ENCODE results near the gene TRAPPC6A. TPM values are rescaled to one million over a fixed set of nuclear protein-coding genes. Genes with fewer than 3 reads are reported as not detected.

Gene TRAPPC6A
- total and polyA plus RNA-seq, 2 donors (not counting 1 experiment from before 2014, with no cell fraction given), result 9.3 to 15.9 TPM

GRCh38 chr19:45138303-45138751, 39.7 kb downstream of the TRAPPC6A start:
- no peaks in the 10 kb centered on the region for H4K20me1 ChIP-seq (ENCODE audit: control insufficient read depth, extremely low read depth, insufficient read depth, low read length)
- TF ChIP-seq CTCF (conservative IDR thresholded peaks at IDR 0.05 in 1 of 2, IDR thresholded peaks at IDR 0.05 in 1 of 2; ENCODE audit: low read depth in 1 of 2, low read length in 2 of 2) (no peak), EZH2 (IDR thresholded peaks at IDR 0.05; ENCODE audit: low read length, missing control alignments) (no peak)
- no peak overlapping the region for H3K27ac ChIP-seq (ENCODE audit: insufficient read depth, low read length)
- H3K4me1 ChIP-seq (ENCODE audit: control insufficient read depth, extremely low read depth, insufficient read depth, low read length), result peaks cover 6% of the 10 kb centered on the region
- H2AFZ ChIP-seq (ENCODE audit: low read length), result no peak overlapping the region
- no peak overlapping the region for H3K9ac ChIP-seq (ENCODE audit: insufficient read depth, low read length)
- H3K36me3 ChIP-seq (ENCODE audit: control insufficient read depth, insufficient read depth, low read length), result peaks cover 4% of the 10 kb centered on the region
- no peak overlapping the region for H3K4me2 ChIP-seq (ENCODE audit: extremely low read depth, insufficient read depth, low read length)
- H3K27me3 ChIP-seq (ENCODE audit: control insufficient read depth, insufficient read depth, low read length), result no peaks in the 10 kb centered on the region
- no peaks in the 10 kb centered on the region for H3K79me2 ChIP-seq (ENCODE audit: control insufficient read depth, insufficient read depth, low read length)
- DNase-seq (ENCODE audit: low read depth in 2 of 2), result no peak
- no peaks in the 10 kb centered on the region for H3K9me3 ChIP-seq (ENCODE audit: control insufficient read depth, insufficient read depth, low read depth, low read length)
- no peak overlapping the region for H3K4me3 ChIP-seq (replicated peaks in 1 of 4; ENCODE audit: control extremely low read depth in 1 of 4, insufficient read depth in 1 of 4, low read depth in 3 of 4, low read length in 4 of 4)

GRCh38 chr19:45137179-45137761, 40.8 kb downstream of the TRAPPC6A start:
- DNase-seq (ENCODE audit: low read depth in 2 of 2), result peak in 1 of 2 donors; percentile 41
- H3K4me2 ChIP-seq (ENCODE audit: extremely low read depth, insufficient read depth, low read length), result no peak overlapping the region

More at GRCh38 chr19:45137179-45137761, 40.8 kb downstream of the TRAPPC6A start:
- Histone ChIP-seq H3K9me3 (ENCODE audit: control insufficient read depth, insufficient read depth, low read depth, low read length) (no peaks in the 10 kb centered on the region), H3K79me2 (ENCODE audit: control insufficient read depth, insufficient read depth, low read length) (no peaks in the 10 kb centered on the region), H2AFZ (ENCODE audit: low read length) (no peak overlapping the region), H3K4me3 (replicated peaks in 1 of 4; ENCODE audit: control extremely low read depth in 1 of 4, insufficient read depth in 1 of 4, low read depth in 3 of 4, low read length in 4 of 4) (no peak overlapping the region), H3K27me3 (ENCODE audit: control insufficient read depth, insufficient read depth, low read length) (no peaks in the 10 kb centered on the region), H4K20me1 (ENCODE audit: control insufficient read depth, extremely low read depth, insufficient read depth, low read length) (no peaks in the 10 kb centered on the region), H3K9ac (ENCODE audit: insufficient read depth, low read length) (no peak overlapping the region), H3K27ac (ENCODE audit: insufficient read depth, low read length) (no peak overlapping the region), H3K36me3 (ENCODE audit: control insufficient read depth, insufficient read depth, low read length) (peaks cover 4% of the 10 kb centered on the region), H3K4me1 (ENCODE audit: control insufficient read depth, extremely low read depth, insufficient read depth, low read length) (peaks cover 6% of the 10 kb centered on the region)
- TF ChIP-seq EZH2 (IDR thresholded peaks at IDR 0.05; ENCODE audit: low read length, missing control alignments) (no peak), CTCF (conservative IDR thresholded peaks at IDR 0.05 in 1 of 2, IDR thresholded peaks at IDR 0.05 in 1 of 2; ENCODE audit: low read depth in 1 of 2, low read length in 2 of 2) (no peak)

Data from fibroblast of lung (primary cell).